H9 (cell line): Measurements from ENCODE around the gene TXNDC11. TPM values are rescaled to one million over a fixed set of nuclear protein-coding genes. Genes with fewer than 3 reads are reported as not detected.

Experiments used
- DNase-seq: peaks from one replicate; pipeline ENCODE4 v3.0.0-alpha.2; 2017
- H2AFZ ChIP-seq: one replicate; pipeline ENCODE4 v1.6.1; 2013; ENCODE audit warnings: mild to moderate bottlenecking, low read length, control low read depth, moderate library complexity
- H2AK5ac ChIP-seq: 2 replicates; pipeline ENCODE4 v1.6.1; 2013; ENCODE audit warnings: low read length, control low read depth, mixed read lengths; ENCODE audit not compliant: insufficient read length
- H2BK120ac ChIP-seq: one replicate; pipeline ENCODE4 v1.6.1; 2013; ENCODE audit warnings: low read depth, mild to moderate bottlenecking, low read length, control low read depth, inconsistent platforms; ENCODE audit not compliant: poor library complexity, severe bottlenecking
- H2BK12ac ChIP-seq: 2 replicates; pipeline ENCODE4 v1.6.1; 2013; ENCODE audit warnings: low read length, control low read depth, mixed read lengths, low read depth; ENCODE audit not compliant: insufficient read length
- H2BK15ac ChIP-seq: 2 replicates; pipeline ENCODE4 v1.6.1; 2013; ENCODE audit warnings: low read depth, low read length, control low read depth
- H2BK20ac ChIP-seq: one replicate; pipeline ENCODE4 v1.6.1; 2013; ENCODE audit warnings: low read depth, mild to moderate bottlenecking, low read length, control low read depth, inconsistent platforms; ENCODE audit not compliant: poor library complexity, severe bottlenecking
- H2BK5ac ChIP-seq: 2 replicates; pipeline ENCODE4 v1.6.1; 2013; ENCODE audit warnings: low read length, control low read depth, mixed read lengths; ENCODE audit not compliant: insufficient read length
- H3K14ac ChIP-seq: 2 replicates; pipeline ENCODE4 v1.6.1; 2013; ENCODE audit warnings: low read length, control low read depth; ENCODE audit not compliant: insufficient read depth
- H3K18ac ChIP-seq: 2 replicates; pipeline ENCODE4 v1.6.1; 2013; ENCODE audit warnings: low read depth, mild to moderate bottlenecking, mixed read lengths, low read length, control low read depth; ENCODE audit not compliant: insufficient read length
- H3K23ac ChIP-seq: 2 replicates; pipeline ENCODE4 v1.6.1; 2013; ENCODE audit warnings: low read length, control low read depth, mixed read lengths, low read depth; ENCODE audit not compliant: insufficient read length
- H3K23me2 ChIP-seq: 2 replicates; pipeline ENCODE4 v1.6.1; 2013; ENCODE audit warnings: low read depth, mild to moderate bottlenecking, mixed read lengths, low read length, control low read depth; ENCODE audit not compliant: insufficient read length, poor library complexity, severe bottlenecking
- H3K27ac ChIP-seq: 2 replicates; pipeline ENCODE4 v1.5.1; 2013; ENCODE audit warnings: low read length, control low read depth, mixed read lengths, low read depth; ENCODE audit not compliant: insufficient read length
- H3K27me3 ChIP-seq: 2 replicates; pipeline ENCODE4 v1.6.1; 2013; ENCODE audit warnings: low read length, control low read depth, inconsistent platforms; ENCODE audit not compliant: insufficient read depth
- H3K4ac ChIP-seq: 2 replicates; pipeline ENCODE4 v1.6.1; 2013; ENCODE audit warnings: low read depth, mild to moderate bottlenecking, control low read depth, inconsistent platforms, low read length, moderate library complexity
- H3K4me1 ChIP-seq: 2 replicates; pipeline ENCODE4 v1.6.1; 2013; ENCODE audit warnings: low read length, control low read depth, inconsistent platforms; ENCODE audit not compliant: insufficient read depth
- H3K4me2 ChIP-seq: 2 replicates; pipeline ENCODE4 v1.6.1; 2013; ENCODE audit warnings: low read length, control low read depth, mixed read lengths; ENCODE audit not compliant: insufficient read length, insufficient read depth
- H3K56ac ChIP-seq: 2 replicates; pipeline ENCODE4 v1.6.1; 2013; ENCODE audit warnings: low read depth, mild to moderate bottlenecking, mixed read lengths, low read length, control low read depth; ENCODE audit not compliant: insufficient read length
- H3K79me1 ChIP-seq: 2 replicates; pipeline ENCODE4 v1.6.1; 2013; ENCODE audit warnings: low read depth, mild to moderate bottlenecking, moderate library complexity, low read length, control low read depth, inconsistent platforms; ENCODE audit not compliant: insufficient read depth, poor library complexity, severe bottlenecking
- H3K79me2 ChIP-seq: 2 replicates; pipeline ENCODE4 v1.6.1; 2013; ENCODE audit warnings: low read length, control low read depth, inconsistent platforms; ENCODE audit not compliant: insufficient read depth
- H3K9ac ChIP-seq: 2 replicates; pipeline ENCODE4 v1.6.1; 2013; ENCODE audit warnings: low read length, control low read depth, mixed read lengths; ENCODE audit not compliant: insufficient read length; ENCODE audit errors: extremely low read depth
- H3K9me3 ChIP-seq: one replicate; pipeline ENCODE4 v1.6.1; 2013; ENCODE audit warnings: low read depth, low read length, inconsistent platforms; ENCODE audit not compliant: control insufficient read depth
- H3T11ph ChIP-seq: one replicate; pipeline ENCODE4 v1.6.1; 2013; ENCODE audit warnings: mild to moderate bottlenecking, low read length, control low read depth, inconsistent platforms
- H4K20me1 ChIP-seq: one replicate; pipeline ENCODE4 v1.6.1; 2013; ENCODE audit not compliant: control insufficient read depth, insufficient read length, insufficient read depth
- H4K5ac ChIP-seq: 2 replicates; pipeline ENCODE4 v1.6.1; 2013; ENCODE audit warnings: low read depth, mild to moderate bottlenecking, mixed read lengths, low read length, control low read depth; ENCODE audit not compliant: insufficient read length
- H4K8ac ChIP-seq: replicated peaks from 2 replicates; pipeline ENCODE4 v1.6.1; 2013; ENCODE audit warnings: low read length, control low read depth, mixed read lengths, low read depth; ENCODE audit not compliant: insufficient read length
- H4K91ac ChIP-seq: 2 replicates; pipeline ENCODE4 v1.6.1; 2013; ENCODE audit warnings: low read depth, mild to moderate bottlenecking, moderate library complexity, mixed read lengths, low read length, control low read depth; ENCODE audit not compliant: insufficient read length
- H3K27ac Mint-ChIP-seq, 3 experiments: 2 replicates in 2 of 3; 3 replicates in 1 of 3; pipeline ENCODE4 v1.8.0; 2020 to 2021; ENCODE audit warnings: mixed read lengths in 3 of 3, mild to moderate bottlenecking in 1 of 3, moderate library complexity in 1 of 3
- H3K27me3 Mint-ChIP-seq: 2 replicates; pipeline ENCODE4 v1.8.0; 2021; ENCODE audit warnings: low read depth, mild to moderate bottlenecking, moderate library complexity, mixed read lengths
- H3K36me3 Mint-ChIP-seq, 3 experiments: 2 replicates in 2 of 3; 3 replicates in 1 of 3; pipeline ENCODE4 v1.8.0; 2020 to 2021; ENCODE audit warnings: low read depth in 3 of 3, mixed read lengths in 3 of 3; ENCODE audit not compliant: insufficient read depth in 1 of 3
- H3K4me1 Mint-ChIP-seq, 2 experiments: 2 replicates each; pipeline ENCODE4 v1.8.0; 2020; ENCODE audit warnings: mixed read lengths in 2 of 2
- H3K4me3 Mint-ChIP-seq, 2 experiments: 2 replicates in 1 of 2; 3 replicates in 1 of 2; pipeline ENCODE4 v1.8.0; 2020 to 2021; ENCODE audit warnings: mild to moderate bottlenecking in 2 of 2, mixed read lengths in 2 of 2, moderate library complexity in 1 of 2
- H3K9me3 Mint-ChIP-seq, 2 experiments: 2 replicates in 1 of 2; 3 replicates in 1 of 2; pipeline ENCODE4 v1.8.0; 2020; ENCODE audit warnings: mild to moderate bottlenecking in 2 of 2, mixed read lengths in 2 of 2, moderate library complexity in 1 of 2
- CTCF ChIP-seq: fragments of 200-600 bp; sonication (generic); conservative IDR thresholded peaks from 3 replicates; pipeline ENCODE4 v1.8.0; 2021; ENCODE audit warnings: antibody characterized with exemption, mild to moderate bottlenecking
- WGBS: extraction: QIAGEN DNeasy Blood & Tissue Kit; methylation state at CpG from one replicate; pipeline ENCODE4 v1.1.7; 2013; ENCODE audit warnings: missing lambda C conversion rate, low lambda C conversion rate, mixed read lengths; ENCODE audit not compliant: insufficient read length; ENCODE audit errors: extremely low coverage; 5-methylcytosine and 5-hydroxymethylcytosine counted together
- total RNA-seq: library from RNA; stranded (reverse); gene quantifications from 2 replicates; pipeline ENCODE4 v1.2.1, GENCODE V29; 2021

TXNDC11 gene
- total RNA-seq, 1 experiment from 2014 or later: 12.2 TPM

- Histone ChIP-seq H4K5ac (no peak overlapping the region), H3K4me2 (no peak overlapping the region), H2BK5ac (no peak overlapping the region), H3K9me3 (no peaks in the 10 kb centered on the region), H3K79me2 (no peaks in the 10 kb centered on the region), H4K20me1 (no peaks in the 10 kb centered on the region), H2AK5ac (no peak overlapping the region), H2BK12ac (no peak overlapping the region), H2BK20ac (no peak overlapping the region), H2AFZ (no peak overlapping the region), H3K14ac (no peak overlapping the region), H3K27ac (no peak overlapping the region), H3K9ac (no peak overlapping the region), H4K8ac (no peak overlapping the region), H3K23me2 (no peaks in the 10 kb centered on the region), H3K79me1 (no peaks in the 10 kb centered on the region), H3K4ac (no peak overlapping the region), H2BK15ac (no peak overlapping the region), H3K27me3 (no peaks in the 10 kb centered on the region), H3K23ac (no peak overlapping the region), H3T11ph (no peak overlapping the region), H3K18ac (no peak overlapping the region), H3K56ac (no peak overlapping the region), H2BK120ac (no peak overlapping the region), H4K91ac (no peak overlapping the region), H3K4me1 (no peaks in the 10 kb centered on the region)
- H3K27me3 Mint-ChIP-seq: no peaks in the 10 kb centered on the region
- H3K36me3 Mint-ChIP-seq: peaks cover 4 to 33% (median 23%) of the 10 kb centered on the region in 3 experiments; a peak in 6 of 7 replicates
- no peaks in the 10 kb centered on the region; a peak in 1 of 4 replicates for H3K4me1 Mint-ChIP-seq
- no peak for TF ChIP-seq CTCF
- no peaks in the 10 kb centered on the region for H3K9me3 Mint-ChIP-seq
- no peak overlapping the region for H3K4me3 Mint-ChIP-seq
- DNase-seq: no peak
- WGBS: no CpG with 5 or more reads among the region's 4 CpGs
- H3K27ac Mint-ChIP-seq: peak overlapping the region in 2 of 3 experiments; percentile 1 to 5; a peak in 1 of 7 replicates
Measured at GRCh38 chr16:11721781-11722467, 20.7 kb downstream of the TXNDC11 start.
